ENCODE results near the gene PPP5C. TPM values are rescaled to one million over a fixed set of nuclear protein-coding genes. Genes with fewer than 3 reads are reported as not detected.
A peak's percentile ranks its signal among the peaks of the same experiment; 100 is the strongest.

PPP5C gene
- total RNA-seq, 1 experiment from 2014 or later: 79.9 TPM

- Histone ChIP-seq H3K27ac (ENCODE audit: low read length) (peak overlapping the region; percentile 25; the same call in 1 of the 2 replicates), H3F3A (ENCODE audit: low read length, unreplicated experiment) (no peaks in the 10 kb centered on the region), H3K4me1 (ENCODE audit: insufficient read depth, low read length) (peaks cover 12% of the 10 kb centered on the region; the same call in 1 of the 2 replicates), H4K20me1 (ENCODE audit: low read length) (no peaks in the 10 kb centered on the region), H3K79me2 (ENCODE audit: low read length) (peaks cover 58% of the 10 kb centered on the region), H3K27me3 (ENCODE audit: low read length) (no peaks in the 10 kb centered on the region), H3K9me2 (replicated peaks; ENCODE audit: low read length) (no peaks in the 10 kb centered on the region), H3K4me2 (ENCODE audit: low read length) (0 out of 2 replicates have a peak overlapping the region, but pooled peaks have one; percentile 22), H3K9me3 (ENCODE audit: low read length) (no peaks in the 10 kb centered on the region), H3K36me3 (ENCODE audit: low read depth, low read length) (peaks cover 13% of the 10 kb centered on the region), H3K9ac (ENCODE audit: low read length) (no peak overlapping the region), H3K4me3 (ENCODE audit: low read length) (no peak overlapping the region), H2AFZ (ENCODE audit: low read length) (no peak overlapping the region)
- no peak for ATAC-seq
- CTCF ChIA-PET: no interaction called here
- intact Hi-C loops (cut with micrococcal nuclease): no loop called here
- no TSS peak for BruUV-seq (replicated peaks)
- POLR2A ChIA-PET (ENCODE audit: unreplicated experiment): no interaction called here
- TF ChIP-seq CTCF (conservative IDR thresholded peaks at IDR 0.05; ENCODE audit: low read depth, low read length) (no peak), EZH2 (IDR thresholded peaks at IDR 0.05; ENCODE audit: low read length, unreplicated experiment) (no peak), EZH2phosphoT487 (IDR thresholded peaks at IDR 0.05; ENCODE audit: borderline replicate concordance, low read length) (no peak)
- DNase-seq: no peak
These were observed 3.3 kb downstream of the PPP5C start for GRCh38 chr19:46350029-46350757.

- H3K36me3 ChIP-seq (ENCODE audit: low read depth, low read length): peaks cover 13% of the 10 kb centered on the region
- peaks cover 58% of the 10 kb centered on the region for H3K79me2 ChIP-seq (ENCODE audit: low read length)
- ATAC-seq (no peak), DNase-seq (no peak)
- TF ChIP-seq EZH2phosphoT487 (IDR thresholded peaks at IDR 0.05; ENCODE audit: borderline replicate concordance, low read length): no peak
- TF ChIP-seq EZH2 (IDR thresholded peaks at IDR 0.05; ENCODE audit: low read length, unreplicated experiment): no peak
- TF ChIP-seq CTCF (conservative IDR thresholded peaks at IDR 0.05; ENCODE audit: low read depth, low read length): no peak
- H3K9me2 ChIP-seq (replicated peaks; ENCODE audit: low read length): no peaks in the 10 kb centered on the region
- no peaks in the 10 kb centered on the region for H3K9me3 ChIP-seq (ENCODE audit: low read length)
- BruUV-seq (replicated peaks): no TSS peak
- no peak overlapping the region for H3K9ac ChIP-seq (ENCODE audit: low read length)
- H3K4me3 ChIP-seq (ENCODE audit: low read length): no peak overlapping the region
- no peaks in the 10 kb centered on the region for H3F3A ChIP-seq (ENCODE audit: low read length, unreplicated experiment)
- peak overlapping the region; percentile 25; the same call in 1 of the 2 replicates for H3K27ac ChIP-seq (ENCODE audit: low read length)
- intact Hi-C loops (cut with micrococcal nuclease): no loop called here
- ChIA-PET CTCF (no interaction called here), POLR2A (ENCODE audit: unreplicated experiment) (no interaction called here)
- 0 out of 2 replicates have a peak overlapping the region, but pooled peaks have one; percentile 22 for H3K4me2 ChIP-seq (ENCODE audit: low read length)
- H3K27me3 ChIP-seq (ENCODE audit: low read length): no peaks in the 10 kb centered on the region
- no peak overlapping the region for H2AFZ ChIP-seq (ENCODE audit: low read length)
- peaks cover 12% of the 10 kb centered on the region; the same call in 1 of the 2 replicates for H3K4me1 ChIP-seq (ENCODE audit: insufficient read depth, low read length)
- no peaks in the 10 kb centered on the region for H4K20me1 ChIP-seq (ENCODE audit: low read length)
These were observed 3.9 kb downstream of the PPP5C start for GRCh38 chr19:46350758-46351159.

Data from PC-3 (cell line).